OCI-M1 (cell line): ENCODE measurements around the gene AP2M1.
A peak's percentile ranks its signal among the peaks of the same experiment; 100 is the strongest.
"Not testable (repeated sequence)": the region's sequence is repeated elsewhere in the genome, so short reads cannot be mapped to it uniquely, and the experiment has no call there.

ENCODE experiments used
- DNase-seq: peaks from one replicate; lab custom pipeline; 2025; lab: John Stamatoyannopoulos, UW

AP2M1 gene

DNA sequence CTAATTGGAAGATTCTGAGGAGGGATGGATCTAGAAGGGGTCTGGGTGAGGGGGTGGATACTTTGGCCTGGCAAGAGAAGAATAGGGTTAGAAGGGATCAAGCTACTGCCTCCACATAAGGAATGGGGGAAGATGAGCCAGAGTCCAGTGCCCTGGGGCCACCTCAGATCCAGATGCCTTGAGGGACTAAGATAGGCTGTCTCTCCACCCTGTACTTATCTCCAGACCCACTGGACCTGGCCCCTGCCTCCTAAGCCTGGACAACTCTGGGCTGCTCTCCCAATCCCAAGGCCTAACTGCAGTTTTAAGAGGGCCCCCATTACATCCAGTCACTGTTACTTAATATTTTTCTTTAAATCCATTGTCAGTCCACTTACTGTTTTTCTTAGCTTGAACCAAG, 17.4 kb upstream of the AP2M1 start:
- no peak for DNase-seq

DNA sequence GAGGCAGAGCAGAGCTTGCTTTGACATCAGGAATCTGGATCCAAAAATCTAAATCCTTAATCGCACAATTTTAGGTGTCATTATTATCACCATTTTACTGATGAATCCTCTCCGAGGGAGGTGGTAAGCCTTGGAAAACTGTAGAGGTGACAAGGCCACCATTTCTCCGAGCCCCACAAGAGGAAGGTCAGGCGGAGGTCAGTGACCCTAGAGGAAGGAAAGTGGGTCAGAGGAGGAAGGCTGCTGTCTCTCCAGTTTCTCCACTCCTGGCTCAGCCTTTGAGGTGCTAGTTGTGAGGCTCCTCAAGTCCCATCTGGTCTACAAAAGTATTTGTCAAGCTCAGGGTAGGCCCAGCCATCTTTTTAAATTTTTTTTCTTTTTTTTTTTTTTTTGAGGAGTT, 16.3 kb upstream of the AP2M1 start:
- DNase-seq: no peak

DNA sequence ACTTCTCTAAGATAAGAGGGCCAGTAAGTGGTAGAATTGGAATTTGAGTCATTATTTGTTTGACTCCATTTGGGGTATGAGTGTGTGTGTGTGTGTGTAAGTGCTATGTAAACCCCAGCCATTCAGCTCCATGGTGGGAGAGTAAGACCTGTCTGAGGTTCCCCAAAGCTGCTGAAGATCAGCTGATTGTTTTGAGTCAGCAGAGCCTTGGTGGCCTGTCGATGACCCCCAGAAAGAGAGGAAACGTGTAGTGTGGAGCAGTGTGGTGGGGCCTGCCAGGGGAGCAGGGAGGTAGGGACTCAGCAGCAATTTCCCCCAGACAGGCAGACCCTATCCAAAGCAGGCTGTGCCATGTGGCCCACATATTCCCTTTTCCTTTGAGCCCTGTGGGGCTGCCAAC, 14.2 kb upstream of the AP2M1 start:
- no peak for DNase-seq

DNA sequence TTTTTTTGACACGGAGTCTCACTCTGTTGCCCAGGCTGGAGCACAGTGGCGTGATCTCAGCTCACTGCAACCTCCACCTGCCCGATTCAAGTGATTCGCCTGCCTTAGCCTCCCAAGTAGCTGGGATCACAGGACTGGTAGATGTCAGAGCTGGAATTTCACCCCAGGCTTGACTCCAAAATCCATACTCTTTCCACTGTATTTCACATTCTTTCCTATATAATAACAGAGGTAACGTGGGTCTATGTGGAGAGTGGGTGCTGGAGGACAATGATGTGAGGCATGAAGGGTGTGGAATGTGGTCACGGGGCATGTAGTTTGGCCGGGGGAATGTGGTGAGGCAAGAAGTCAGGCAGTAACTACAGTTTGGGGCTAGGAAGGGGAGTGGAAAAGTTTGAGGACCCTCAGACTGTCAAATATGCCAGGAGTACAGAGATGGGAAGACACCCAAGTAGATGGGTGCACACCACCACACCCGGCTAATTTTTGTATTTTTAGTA, 12.0 kb upstream of the AP2M1 start:
- DNase-seq: not testable (repeated sequence)

DNA sequence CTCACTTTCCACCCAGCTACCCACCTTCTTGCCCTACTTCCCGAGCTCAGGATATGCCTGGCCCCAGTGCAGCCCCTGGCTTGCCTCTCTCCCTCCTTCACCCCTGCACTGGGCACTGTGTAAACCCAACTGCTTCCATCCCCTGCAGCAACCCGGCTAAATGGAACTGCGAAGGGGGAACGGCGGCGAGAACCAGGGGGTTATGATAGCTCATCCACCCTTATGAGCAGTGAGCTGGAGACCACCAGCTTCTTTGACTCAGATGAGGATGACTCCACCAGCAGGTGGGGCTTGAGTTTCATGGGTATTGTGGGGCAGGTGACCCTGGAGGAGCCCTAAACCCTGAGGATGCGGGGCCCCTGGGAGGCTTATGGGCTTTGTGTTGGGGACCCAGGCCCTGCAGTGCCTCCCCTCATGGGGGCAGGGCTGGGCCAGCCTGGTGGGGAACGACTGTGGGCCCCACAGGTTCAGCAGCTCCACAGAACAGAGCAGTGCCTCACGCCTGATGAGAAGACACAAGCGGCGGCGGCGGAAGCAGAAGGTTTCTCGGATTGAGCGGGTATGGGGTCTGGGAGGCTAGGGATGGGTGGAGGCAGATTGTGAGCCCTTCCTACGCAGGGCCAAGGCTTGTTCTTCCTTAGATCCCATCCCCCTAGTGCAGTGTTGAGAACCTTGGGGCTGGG, 9.9 kb upstream of the AP2M1 start:
- no peak for DNase-seq

DNA sequence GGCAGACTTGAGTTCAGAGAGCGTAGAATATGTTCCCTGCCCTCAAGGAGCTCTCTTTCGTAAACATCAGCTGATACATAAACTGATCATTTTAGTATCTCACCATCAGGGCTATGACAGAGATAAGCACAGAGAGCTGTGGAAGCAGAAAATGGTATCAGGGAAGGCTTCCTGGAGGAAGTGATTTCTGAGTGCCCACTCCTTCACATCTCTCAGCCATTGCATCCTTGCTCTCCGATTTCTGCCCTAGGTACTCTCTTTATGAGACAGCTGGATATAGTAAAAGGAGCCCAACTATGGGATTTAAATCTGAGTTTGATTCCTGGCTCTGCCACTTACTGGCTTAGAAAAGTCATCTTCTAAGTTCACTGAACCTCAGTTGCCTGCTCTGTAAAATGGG, 9.1 kb upstream of the AP2M1 start:
- no peak for DNase-seq

DNA sequence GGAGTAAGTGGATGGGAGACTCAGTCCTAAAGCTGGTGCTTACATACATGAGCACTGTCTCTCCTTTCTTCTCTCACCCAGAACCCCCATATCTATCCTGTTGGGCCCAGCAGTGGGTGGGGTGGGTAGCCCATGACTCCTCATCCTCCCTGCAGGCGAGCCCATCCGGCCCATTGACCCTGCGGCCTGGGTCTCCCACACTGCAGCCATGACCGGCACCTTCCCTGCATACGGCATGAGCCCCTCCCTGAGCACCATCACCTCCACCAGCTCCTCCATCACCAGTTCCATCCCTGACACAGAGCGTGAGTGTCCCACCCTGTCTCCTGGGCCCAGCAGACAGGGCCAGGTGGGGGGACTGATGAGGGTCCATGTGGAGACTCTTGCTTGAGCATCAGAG, 8.0 kb upstream of the AP2M1 start:
- no peak for DNase-seq

DNA sequence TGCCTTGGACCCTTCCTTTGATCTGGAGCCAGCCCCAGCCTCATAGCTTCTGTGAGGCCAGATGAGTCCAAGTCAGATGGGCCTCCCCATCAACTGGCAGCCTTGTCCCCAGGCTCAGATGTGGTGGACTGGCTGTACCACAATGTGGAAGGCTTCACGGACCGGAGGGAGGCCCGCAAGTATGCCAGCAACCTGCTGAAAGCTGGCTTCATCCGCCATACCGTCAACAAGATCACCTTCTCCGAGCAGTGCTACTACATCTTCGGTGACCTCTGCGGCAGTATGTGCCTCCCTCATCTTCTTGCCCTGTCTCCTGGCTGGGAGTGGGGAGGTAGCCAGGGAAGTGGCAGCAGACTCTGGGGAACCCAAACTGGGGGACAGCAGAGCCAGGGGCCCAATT, 6.9 kb upstream of the AP2M1 start:
- no peak for DNase-seq

DNA sequence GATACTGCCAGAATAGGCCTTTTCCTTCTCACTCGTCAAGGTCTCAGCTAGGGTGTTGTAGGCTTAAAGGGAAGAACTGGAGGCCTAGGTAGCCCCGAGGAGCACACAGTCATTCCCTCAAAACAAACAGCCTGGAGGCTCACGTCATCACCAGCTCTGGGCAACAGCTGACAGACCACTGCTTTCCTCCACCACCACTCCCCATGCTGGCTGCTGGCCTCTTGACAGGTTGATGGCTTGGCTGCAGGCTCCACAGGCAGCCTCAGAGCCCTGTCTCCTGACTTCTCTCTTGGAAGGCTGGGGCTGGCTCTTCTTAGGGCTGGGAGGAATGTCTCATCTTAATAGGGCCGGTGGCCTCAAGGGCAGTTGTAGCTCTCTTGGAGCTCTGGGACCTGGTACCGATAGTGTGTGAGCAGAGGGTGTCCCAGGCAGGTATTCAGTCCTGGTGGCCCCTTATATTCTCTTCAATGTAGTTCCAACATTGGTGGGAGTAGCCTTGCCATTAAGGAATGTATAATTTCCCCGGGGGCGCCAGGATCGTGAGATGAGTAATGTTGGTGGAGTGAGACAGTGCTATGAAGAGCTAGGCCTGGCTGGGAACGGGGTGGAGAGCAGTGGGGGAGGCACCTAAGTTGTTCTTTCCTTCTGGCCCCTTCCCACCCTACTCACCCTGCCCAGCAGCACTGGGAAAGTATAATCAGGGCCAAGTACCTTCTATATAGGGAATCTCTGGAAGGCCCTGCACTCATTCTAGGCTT, 6.1 kb upstream of the AP2M1 start:
- no peak for DNase-seq

DNA sequence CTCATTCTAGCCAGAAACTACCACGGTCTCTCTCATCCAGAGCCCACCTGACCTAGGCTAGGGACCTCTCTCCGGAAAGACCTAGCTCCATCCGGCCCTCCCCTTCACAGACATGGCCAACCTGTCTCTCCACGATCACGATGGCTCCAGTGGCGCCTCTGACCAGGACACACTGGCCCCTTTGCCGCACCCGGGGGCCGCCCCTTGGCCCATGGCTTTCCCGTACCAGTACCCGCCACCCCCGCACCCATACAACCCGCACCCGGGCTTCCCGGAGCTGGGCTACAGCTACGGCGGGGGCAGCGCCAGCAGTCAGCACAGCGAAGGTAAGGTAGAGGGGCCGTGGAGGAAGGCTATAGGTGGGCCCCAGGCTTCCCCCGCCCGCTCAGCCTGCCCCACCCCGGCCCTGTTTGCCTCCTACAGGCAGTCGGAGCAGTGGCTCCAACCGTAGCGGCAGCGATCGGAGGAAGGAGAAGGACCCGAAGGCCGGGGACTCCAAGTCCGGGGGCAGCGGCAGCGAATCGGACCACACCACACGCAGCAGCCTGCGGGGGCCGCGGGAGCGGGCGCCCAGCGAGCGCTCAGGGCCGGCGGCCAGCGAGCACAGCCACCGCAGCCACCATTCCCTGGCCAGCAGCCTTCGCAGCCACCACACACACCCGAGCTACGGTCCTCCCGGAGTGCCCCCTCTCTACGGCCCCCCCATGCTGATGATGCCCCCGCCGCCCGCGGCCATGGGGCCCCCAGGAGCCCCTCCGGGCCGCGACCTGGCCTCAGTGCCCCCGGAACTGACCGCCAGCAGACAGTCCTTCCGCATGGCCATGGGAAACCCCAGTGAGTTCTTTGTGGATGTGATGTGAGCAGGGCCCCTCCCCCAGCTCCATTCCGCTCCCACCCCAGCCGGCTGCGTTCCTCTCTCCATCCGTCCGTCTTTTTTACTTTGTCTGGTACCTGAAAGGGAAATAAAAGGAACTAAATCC, 4.5 kb upstream of the AP2M1 start:
- DNase-seq: no peak

DNA sequence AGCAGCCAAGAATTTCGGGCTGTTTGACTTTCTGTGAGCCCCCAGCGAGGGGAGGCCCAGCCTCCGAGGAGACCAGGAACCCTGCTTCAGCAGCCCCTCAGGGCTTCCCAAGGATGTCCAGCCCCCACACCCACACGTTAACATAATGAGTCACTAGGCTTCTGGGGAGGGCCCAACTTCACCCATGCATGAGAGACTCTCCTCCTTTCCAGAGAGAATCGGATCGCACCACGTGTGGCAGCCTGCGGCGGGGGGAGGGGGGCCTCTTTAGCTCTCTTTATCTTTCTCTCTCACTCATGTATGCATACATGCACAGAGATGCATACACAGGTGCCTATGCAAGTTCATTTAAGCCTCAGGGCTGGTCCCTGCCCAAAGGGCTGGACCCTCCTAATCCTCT, 3.1 kb upstream of the AP2M1 start:
- DNase-seq: no peak

DNA sequence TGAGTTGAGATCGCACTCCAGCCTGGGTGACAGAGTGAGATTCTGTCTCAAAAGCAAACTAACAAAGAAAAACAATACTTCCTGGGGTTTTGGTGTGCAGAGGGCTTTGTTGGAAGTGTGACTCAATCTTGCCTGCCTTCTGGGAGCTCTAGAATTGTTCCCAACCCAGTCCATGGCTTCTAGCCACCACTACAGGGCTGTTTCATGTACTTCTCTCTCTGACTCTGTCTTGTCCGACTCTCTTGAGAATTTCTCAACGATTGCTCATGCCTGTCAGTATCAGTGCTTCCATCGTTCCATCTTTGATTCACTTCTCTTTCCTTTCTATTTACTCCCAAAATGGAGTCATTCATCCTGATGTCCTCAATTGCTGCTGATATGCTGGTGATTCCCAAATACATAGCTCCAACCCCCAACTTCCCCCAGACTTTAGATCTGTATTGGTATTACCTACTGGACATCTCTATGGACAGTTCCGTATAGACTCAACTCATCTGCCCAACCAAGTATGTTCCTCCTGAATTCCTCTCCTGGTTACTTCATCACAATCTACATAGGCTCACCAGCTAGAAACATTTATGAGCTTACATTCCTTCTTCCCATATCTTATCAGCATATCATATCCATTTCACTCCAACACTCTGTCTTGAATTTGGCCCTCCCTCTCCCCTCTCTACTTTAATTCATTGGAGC, 1.8 kb upstream of the AP2M1 start:
- no peak for DNase-seq

DNA sequence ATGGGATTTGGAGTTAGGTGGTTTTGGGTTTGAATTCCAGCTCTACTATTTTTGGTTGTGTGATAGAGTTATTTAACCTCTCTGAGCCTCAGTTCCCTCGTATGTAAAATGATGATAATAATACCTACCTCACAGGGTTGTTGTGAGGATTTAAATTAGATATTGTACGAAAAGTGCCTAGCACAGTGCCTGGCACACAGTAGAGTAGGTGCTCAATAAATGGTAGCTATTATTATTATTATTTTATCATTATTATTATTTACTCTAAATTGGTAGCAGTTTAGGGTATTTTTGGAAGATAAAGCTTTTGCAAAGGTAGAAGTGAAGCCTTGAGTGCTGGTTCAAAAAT, 1.3 kb upstream of the AP2M1 start:
- no peak for DNase-seq

DNA sequence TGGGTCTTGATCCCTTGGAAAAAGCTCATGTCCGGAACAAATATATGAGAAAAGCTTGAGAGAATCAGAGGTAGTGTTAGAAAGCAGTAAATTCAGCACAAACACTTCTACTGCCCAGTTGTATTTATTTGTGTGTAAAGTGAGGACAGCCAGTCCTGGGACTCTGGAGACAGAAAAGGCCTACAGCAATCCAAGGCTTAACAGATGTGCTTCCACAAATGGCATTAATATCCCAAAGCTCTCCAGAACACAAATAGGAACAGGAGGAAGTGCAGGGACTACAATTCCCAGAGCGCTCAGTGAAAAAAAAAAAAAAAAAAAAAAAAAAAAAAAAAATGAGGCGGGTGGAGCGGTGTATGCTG, 390 bp upstream of the AP2M1 start:
- no peak for DNase-seq

DNA sequence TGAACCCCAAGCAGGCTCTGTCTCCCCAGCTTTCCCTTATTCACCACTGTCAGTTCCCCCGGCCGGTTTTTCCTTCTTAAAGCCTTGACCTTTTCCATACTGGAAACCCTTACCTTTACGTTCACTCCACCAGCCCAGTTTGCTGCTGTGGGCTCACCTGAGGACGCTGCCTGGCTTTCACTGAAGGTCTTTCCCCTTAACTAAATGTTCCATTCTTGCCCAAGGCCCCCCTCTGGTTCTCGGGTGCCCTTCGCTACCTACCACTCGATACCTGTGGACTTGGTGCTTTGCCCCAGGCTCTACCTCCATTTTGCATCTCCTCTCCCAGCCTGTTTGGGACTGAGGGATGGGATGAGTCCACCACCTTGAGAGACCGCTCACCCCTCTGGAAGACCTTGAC, 851 bp downstream of the AP2M1 start:
- no peak for DNase-seq

DNA sequence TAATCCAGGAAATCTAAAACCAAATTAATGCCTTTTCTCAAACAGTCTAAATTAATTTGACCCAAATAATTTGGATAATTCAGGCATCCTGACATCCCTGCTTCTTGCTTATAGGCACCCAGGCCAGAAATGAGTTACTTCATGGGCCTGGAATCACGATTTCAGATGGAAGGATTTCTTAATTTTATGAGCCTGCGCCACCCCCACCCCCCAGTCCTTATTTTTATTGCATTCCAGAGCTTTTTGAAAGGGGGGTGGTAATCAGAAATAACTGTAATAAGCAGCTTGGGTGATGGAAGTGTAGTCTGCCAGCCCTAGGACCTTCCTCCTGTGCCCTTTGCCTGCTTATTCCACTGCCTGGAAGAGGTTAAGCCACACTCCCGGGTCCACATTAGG, 1.3 kb downstream of the AP2M1 start:
- DNase-seq: no peak

DNA sequence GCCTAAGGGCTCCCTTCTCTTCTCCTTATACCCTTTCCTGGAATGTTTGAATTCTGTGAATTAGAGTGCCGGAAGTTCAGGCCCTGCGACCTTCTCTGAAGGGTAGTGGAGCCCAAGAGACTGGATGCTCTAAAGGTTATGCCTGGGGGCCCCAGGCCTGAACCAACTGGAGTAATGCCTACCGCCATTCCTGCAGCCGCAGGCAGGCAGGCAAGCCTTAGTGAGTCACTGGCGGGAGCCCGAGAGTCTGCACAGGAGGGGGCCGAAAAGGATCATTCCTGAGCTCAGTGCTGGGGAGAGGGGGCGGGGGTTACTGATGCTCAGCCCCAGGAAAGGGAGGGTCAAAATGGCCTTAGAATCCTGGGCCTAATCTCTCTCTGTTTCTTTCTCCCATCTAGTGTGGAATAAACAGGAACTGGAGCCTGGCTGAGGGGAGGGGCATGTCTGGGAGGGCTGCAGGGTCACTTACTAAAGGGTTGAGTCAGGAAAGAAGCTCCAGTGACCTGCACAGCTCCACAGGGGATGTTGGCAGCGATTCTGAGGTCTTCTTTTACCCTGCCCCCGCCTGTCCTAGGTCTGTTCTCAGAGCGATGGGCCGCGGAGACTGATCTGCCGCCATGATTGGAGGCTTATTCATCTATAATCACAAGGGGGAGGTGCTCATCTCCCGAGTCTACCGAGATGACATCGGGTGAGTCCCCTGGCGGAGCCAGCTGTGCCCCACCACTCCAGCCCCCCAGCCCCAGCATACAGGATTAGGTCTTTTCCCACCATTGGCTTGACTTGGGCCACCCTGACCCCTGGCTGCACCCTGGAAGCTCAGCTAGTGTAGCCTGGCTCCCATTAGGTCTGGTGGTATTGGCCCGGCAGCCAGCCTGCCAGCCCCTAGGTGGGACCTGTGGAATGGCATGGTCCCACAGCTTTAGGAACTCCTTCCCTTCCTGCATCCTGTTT, 2.0 kb downstream of the AP2M1 start:
- DNase-seq: peak; percentile 77

DNA sequence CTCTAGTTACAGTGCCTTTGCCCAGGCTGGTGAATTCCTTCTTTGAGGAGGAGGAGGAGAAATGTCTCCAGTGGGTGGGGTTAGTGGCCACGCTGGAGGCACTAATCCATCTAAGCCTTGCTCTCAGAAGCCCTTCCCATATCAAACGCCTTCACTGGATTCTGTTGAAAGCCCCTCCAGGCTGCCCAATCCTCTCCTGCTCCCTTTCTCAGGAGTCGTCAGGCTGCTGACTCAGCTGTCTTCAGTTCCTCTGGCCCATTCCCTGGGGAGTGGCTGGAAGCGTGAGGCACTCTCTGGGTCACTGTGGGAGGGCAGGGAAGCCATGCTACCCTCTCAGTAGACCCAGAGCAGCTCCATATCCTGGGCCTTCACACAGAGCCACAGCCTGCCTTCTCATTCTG, 2.7 kb downstream of the AP2M1 start:
- DNase-seq: no peak

DNA sequence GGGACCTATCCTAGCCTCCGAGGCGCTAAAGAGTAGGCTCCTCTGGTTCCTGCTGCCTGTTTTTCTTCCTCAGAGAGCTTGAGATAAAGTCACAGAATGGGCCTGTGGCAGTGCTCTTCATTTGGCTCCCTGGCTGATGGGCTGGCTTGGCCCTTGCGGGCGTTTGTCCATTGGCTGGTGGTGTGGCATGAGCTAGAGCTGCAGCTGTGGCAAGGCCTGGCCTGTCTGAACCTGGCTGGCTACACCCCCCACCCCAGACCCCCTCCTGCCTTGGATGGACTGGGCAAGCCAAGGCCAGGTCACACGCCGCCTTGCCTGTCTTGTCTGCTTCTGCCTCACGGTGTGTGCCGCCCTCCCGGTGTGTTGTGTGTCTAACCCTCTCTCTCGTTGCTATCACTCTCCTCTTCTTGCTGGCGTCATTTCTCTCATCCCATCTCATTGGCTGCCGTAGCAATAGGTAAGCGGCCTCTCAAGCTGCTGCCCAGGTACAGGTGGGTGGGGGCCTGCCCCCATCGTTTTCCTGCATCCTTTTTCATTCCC, 3.2 kb downstream of the AP2M1 start:
- DNase-seq: no peak

DNA sequence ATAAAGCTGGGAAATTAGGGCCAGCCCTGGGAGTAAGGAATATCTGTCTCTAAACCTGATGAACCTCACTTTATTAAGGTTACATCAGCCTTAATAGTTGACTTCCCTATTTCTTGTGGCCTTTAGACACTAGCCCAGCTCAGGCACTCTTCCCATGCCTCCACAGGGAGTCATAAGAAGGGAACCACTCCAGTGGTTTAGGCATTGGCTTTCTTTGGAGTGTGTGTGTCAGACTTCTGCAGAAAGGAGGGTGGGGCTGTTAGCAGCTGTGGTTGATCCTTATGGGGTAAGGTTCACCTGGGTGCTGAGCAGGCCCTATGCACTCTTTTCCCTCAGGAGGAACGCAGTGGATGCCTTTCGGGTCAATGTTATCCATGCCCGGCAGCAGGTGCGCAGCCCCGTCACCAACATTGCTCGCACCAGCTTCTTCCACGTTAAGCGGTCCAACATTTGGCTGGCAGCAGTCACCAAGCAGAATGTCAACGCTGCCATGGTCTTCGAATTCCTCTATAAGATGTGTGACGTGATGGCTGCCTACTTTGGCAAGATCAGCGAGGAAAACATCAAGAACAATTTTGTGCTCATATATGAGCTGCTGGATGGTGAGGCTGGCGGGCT, 4.0 kb downstream of the AP2M1 start:
- no peak for DNase-seq
